ENCODE data around the gene TNFRSF8. TPM values are rescaled to one million over a fixed set of nuclear protein-coding genes. Genes with fewer than 3 reads are reported as not detected.

TNFRSF8 gene
- total RNA-seq, 1 experiment from 2014 or later, result 20.8 TPM

DNA sequence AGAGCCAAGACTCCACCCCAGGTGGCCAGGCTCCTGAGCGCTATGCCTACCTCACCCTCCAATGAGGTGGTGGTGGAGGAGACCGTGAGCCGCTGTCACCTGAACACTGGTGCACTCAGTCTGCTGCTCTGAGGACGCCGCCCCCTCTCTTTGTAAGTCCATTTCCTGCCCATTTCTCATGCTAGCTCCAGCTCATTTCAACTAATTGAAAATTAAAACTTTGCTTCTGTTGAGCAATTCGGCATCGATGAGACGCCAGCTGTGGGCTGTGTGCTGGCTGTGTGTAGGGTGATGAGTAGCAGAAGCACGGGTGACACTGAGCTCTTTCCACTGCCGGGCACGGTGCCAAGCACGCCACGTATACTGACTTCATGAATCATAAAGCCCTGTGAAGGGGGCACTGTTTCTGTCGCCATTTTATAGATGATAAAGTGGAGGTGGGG, 114.9 kb downstream of the TNFRSF8 start:
- Mint-ChIP-seq H3K4me3 (no peak overlapping the region), H3K27ac (no peak overlapping the region), H3K27me3 (ENCODE audit: low read depth) (no peaks in the 10 kb centered on the region; the same call in 1 of the 2 replicates), H3K36me3 (no peaks in the 10 kb centered on the region), H3K4me1 (peaks cover 30% of the 10 kb centered on the region), H3K9me3 (no peaks in the 10 kb centered on the region)
- no peak for DNase-seq (ENCODE audit: low spot score)
- ChIA-PET CTCF (interaction anchor here (0.9 to 2.3 kb wide), 9 partner anchors 10 to 128 kb away, joined by 3 to 16 read pairs (median 6); no protein-coding TSS in a partner anchor), POLR2A (interaction anchor here (1.5 kb wide), 2 partner anchors 9 to 18 kb away, joined by 3 to 4 read pairs; no protein-coding TSS in a partner anchor)
- TF ChIP-seq ZNF317 (CRISPR knock-in tag; IDR thresholded peaks at IDR 0.05; ENCODE audit: borderline replicate concordance, low read depth), result no peak
- TF ChIP-seq ZNF138 (CRISPR knock-in tag; conservative IDR thresholded peaks at IDR 0.05), result no peak
- TF ChIP-seq, protein P1, sequence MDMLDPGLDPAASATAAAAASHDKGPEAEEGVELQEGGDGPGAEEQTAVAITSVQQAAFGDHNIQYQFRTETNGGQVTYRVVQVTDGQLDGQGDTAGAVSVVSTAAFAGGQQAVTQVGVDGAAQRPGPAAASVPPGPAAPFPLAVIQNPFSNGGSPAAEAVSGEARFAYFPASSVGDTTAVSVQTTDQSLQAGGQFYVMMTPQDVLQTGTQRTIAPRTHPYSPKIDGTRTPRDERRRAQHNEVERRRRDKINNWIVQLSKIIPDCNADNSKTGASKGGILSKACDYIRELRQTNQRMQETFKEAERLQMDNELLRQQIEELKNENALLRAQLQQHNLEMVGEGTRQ (CRISPR knock-in tag; IDR thresholded peaks at IDR 0.05), result no peak
- TF ChIP-seq, protein P2, sequence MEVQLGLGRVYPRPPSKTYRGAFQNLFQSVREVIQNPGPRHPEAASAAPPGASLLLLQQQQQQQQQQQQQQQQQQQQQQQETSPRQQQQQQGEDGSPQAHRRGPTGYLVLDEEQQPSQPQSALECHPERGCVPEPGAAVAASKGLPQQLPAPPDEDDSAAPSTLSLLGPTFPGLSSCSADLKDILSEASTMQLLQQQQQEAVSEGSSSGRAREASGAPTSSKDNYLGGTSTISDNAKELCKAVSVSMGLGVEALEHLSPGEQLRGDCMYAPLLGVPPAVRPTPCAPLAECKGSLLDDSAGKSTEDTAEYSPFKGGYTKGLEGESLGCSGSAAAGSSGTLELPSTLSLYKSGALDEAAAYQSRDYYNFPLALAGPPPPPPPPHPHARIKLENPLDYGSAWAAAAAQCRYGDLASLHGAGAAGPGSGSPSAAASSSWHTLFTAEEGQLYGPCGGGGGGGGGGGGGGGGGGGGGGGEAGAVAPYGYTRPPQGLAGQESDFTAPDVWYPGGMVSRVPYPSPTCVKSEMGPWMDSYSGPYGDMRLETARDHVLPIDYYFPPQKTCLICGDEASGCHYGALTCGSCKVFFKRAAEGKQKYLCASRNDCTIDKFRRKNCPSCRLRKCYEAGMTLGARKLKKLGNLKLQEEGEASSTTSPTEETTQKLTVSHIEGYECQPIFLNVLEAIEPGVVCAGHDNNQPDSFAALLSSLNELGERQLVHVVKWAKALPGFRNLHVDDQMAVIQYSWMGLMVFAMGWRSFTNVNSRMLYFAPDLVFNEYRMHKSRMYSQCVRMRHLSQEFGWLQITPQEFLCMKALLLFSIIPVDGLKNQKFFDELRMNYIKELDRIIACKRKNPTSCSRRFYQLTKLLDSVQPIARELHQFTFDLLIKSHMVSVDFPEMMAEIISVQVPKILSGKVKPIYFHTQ (CRISPR knock-in tag; IDR thresholded peaks at IDR 0.05), result no peak
- TF ChIP-seq ATF1 (CRISPR knock-in tag; IDR thresholded peaks at IDR 0.05), result no peak
- TF ChIP-seq, protein P3, sequence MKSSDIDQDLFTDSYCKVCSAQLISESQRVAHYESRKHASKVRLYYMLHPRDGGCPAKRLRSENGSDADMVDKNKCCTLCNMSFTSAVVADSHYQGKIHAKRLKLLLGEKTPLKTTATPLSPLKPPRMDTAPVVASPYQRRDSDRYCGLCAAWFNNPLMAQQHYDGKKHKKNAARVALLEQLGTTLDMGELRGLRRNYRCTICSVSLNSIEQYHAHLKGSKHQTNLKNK (CRISPR knock-in tag; IDR thresholded peaks at IDR 0.05), result no peak
- ATAC-seq, result peak; percentile 51

DNA sequence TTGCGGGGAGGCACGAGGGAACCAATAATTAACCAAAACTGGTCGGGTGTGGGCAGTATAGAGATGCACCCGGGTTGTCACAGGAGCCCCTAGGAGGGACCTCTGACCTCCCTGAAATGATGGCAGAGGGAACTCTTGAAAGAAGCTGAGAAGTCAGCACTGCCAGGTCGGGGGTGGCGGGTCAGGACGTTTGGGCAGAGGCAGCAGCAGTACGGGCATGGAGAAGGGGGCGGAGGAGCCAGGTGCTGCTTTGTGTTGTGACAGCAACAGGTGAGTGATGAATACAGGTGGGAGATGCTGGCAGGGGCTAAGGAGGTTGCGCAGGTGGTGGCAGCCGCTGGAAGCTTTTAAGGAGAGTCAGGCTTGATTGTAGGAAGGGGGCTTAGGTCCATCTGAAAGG, 115.4 kb downstream of the TNFRSF8 start:
- DNase-seq (ENCODE audit: low spot score) (no peak), ATAC-seq (no peak)
- no peaks in the 10 kb centered on the region; the same call in none of the 2 replicates for H3K27me3 Mint-ChIP-seq (ENCODE audit: low read depth)
- peaks cover 30% of the 10 kb centered on the region for H3K4me1 Mint-ChIP-seq
- ChIA-PET POLR2A (interaction anchor here (1.5 kb wide), 1 partner anchor 18 kb away, joined by 3 read pairs; no protein-coding TSS in a partner anchor), CTCF (interaction anchor here (0.9 to 2.3 kb wide), 3 partner anchors 14 to 98 kb away, joined by 3 to 16 read pairs (median 6); no protein-coding TSS in a partner anchor)
- no peaks in the 10 kb centered on the region for H3K36me3 Mint-ChIP-seq
- H3K4me3 Mint-ChIP-seq, result no peak overlapping the region
- no peak overlapping the region for H3K27ac Mint-ChIP-seq
- TF ChIP-seq FOXK1 (CRISPR knock-in tag; IDR thresholded peaks at IDR 0.05), result no peak
- H3K9me3 Mint-ChIP-seq, result no peaks in the 10 kb centered on the region

DNA sequence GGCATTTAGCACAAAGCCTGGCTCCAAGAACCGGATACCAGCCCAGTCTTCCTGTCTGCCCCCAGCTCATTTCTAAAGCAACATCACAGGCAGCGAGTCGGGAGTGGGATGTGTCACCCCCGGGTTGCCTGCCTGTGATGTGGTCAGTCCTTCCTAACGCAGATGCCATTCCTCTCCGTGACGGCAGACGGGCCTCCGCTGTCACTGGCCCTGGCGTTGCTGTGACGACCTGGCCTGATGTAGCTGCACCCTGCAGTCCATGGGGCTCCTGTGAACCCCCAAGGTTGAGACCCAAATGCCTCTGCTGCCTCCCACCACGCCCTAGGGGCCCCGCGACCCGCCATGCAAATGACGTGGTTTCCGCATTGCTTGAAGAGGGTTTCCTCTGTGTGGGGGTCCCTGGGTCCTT, 116.0 kb downstream of the TNFRSF8 start:
- H3K27ac Mint-ChIP-seq, result no peak overlapping the region

DNA sequence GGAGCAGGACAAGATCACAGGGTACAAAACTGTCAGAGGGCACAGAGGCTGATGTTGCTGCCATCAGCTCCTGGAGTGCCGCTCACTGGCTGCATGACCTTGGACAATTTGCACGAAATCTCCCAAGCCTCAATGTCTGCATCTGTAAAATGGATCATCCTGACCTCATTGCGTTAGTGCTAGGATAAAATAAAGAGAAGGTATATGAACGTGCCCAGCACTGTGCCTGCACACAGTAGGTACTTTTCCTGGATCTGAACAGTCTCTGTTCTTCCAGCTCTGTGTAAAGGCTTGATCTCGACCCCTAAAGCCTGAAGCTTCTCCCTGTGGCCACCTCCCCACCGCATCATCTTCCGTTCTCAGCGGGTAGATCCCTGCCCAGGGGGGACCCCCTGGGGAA, 116.6 kb downstream of the TNFRSF8 start:
- Mint-ChIP-seq H3K27ac (no peak overlapping the region), H3K4me1 (peaks cover 36% of the 10 kb centered on the region), H3K9me3 (no peaks in the 10 kb centered on the region), H3K27me3 (ENCODE audit: low read depth) (no peaks in the 10 kb centered on the region; the same call in none of the 2 replicates), H3K36me3 (no peaks in the 10 kb centered on the region), H3K4me3 (no peak overlapping the region)
- no peak for TF ChIP-seq JAZF1 (CRISPR knock-in tag; IDR thresholded peaks at IDR 0.05)
- no peak for DNase-seq (ENCODE audit: low spot score)
- POLR2A ChIA-PET, result no interaction called here
- ATAC-seq, result no peak
- CTCF ChIA-PET, result interaction anchor here (0.8 to 2.6 kb wide), 2 partner anchors 17 to 55 kb away, joined by 3 to 13 read pairs; no protein-coding TSS in a partner anchor

More for the DNA sequence above, 116.0 kb downstream of the TNFRSF8 start:
- no peaks in the 10 kb centered on the region; the same call in none of the 2 replicates for H3K27me3 Mint-ChIP-seq (ENCODE audit: low read depth)
- no peak for TF ChIP-seq ZNF232 (CRISPR knock-in tag; IDR thresholded peaks at IDR 0.05)
- no peak for TF ChIP-seq SMAD4 (CRISPR knock-in tag; IDR thresholded peaks at IDR 0.05)
- TF ChIP-seq, protein P4, sequence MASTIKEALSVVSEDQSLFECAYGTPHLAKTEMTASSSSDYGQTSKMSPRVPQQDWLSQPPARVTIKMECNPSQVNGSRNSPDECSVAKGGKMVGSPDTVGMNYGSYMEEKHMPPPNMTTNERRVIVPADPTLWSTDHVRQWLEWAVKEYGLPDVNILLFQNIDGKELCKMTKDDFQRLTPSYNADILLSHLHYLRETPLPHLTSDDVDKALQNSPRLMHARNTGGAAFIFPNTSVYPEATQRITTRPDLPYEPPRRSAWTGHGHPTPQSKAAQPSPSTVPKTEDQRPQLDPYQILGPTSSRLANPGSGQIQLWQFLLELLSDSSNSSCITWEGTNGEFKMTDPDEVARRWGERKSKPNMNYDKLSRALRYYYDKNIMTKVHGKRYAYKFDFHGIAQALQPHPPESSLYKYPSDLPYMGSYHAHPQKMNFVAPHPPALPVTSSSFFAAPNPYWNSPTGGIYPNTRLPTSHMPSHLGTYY (CRISPR knock-in tag; IDR thresholded peaks at IDR 0.05), result no peak
- TF ChIP-seq, protein P5, sequence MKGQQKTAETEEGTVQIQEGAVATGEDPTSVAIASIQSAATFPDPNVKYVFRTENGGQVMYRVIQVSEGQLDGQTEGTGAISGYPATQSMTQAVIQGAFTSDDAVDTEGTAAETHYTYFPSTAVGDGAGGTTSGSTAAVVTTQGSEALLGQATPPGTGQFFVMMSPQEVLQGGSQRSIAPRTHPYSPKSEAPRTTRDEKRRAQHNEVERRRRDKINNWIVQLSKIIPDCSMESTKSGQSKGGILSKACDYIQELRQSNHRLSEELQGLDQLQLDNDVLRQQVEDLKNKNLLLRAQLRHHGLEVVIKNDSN (CRISPR knock-in tag; IDR thresholded peaks at IDR 0.05), result no peak
- H3K4me1 Mint-ChIP-seq, result peaks cover 34% of the 10 kb centered on the region
- ATAC-seq, result no peak
- no peaks in the 10 kb centered on the region for H3K9me3 Mint-ChIP-seq
- CTCF ChIA-PET, result interaction anchor here (2.3 to 2.6 kb wide), 2 partner anchors 18 to 55 kb away, joined by 13 to 16 read pairs; no protein-coding TSS in a partner anchor
- no peaks in the 10 kb centered on the region for H3K36me3 Mint-ChIP-seq
- DNase-seq (ENCODE audit: low spot score), result no peak
- POLR2A ChIA-PET, result no interaction called here
- H3K4me3 Mint-ChIP-seq, result no peak overlapping the region
